Measurements from ENCODE around the gene SEPTIN2. TPM values are rescaled to one million over a fixed set of nuclear protein-coding genes. Genes with fewer than 3 reads are reported as not detected.

Gene SEPTIN2
- polyA plus RNA-seq, 1 donor (not counting 4 experiments of a cell fraction or from before 2014, with no cell fraction given), result 644 TPM

- dilution Hi-C loops (cut with MboI; ENCODE audit: extremely low pct_ligation_motif_present, low sequenced_read_pairs), result no loop called here
- Histone ChIP-seq H3K9me1 (ENCODE audit: control insufficient read depth, extremely low read depth, insufficient read depth, low read length) (peaks cover 12% of the 10 kb centered on the region), H3K27me3 (ENCODE audit: control insufficient read depth, extremely low read depth, insufficient read depth, low read length) (no peaks in the 10 kb centered on the region), H4K20me1 (ENCODE audit: control insufficient read depth, extremely low read depth, insufficient read depth, low read length) (peaks cover 48% of the 10 kb centered on the region), H3K79me2 (ENCODE audit: control insufficient read depth, insufficient read depth, low read length) (peaks cover 86% of the 10 kb centered on the region), H3K4me2 (ENCODE audit: control insufficient read depth, extremely low read depth, insufficient read depth, low read depth, low read length) (peak overlapping the region; percentile 95), H3K9ac (ENCODE audit: control insufficient read depth, extremely low read depth, insufficient read depth, low read length) (no peak overlapping the region), H3K4me1 (ENCODE audit: control insufficient read depth, extremely low read depth, insufficient read depth, low read length) (peaks cover 29% of the 10 kb centered on the region), H3K27ac (ENCODE audit: control insufficient read depth, insufficient read depth, low read length) (no peak overlapping the region), H3K36me3 (ENCODE audit: control insufficient read depth in 2 of 2, extremely low read depth in 1 of 2, insufficient read depth in 2 of 2, low read length in 2 of 2) (peaks cover 22 to 34% of the 10 kb centered on the region in 2 experiments), H2AFZ (ENCODE audit: control insufficient read depth, low read length) (no peak overlapping the region), H3K4me3 (ENCODE audit: control insufficient read depth in 2 of 3, extremely low read depth in 1 of 3, insufficient read depth in 2 of 3, low read depth in 1 of 3, low read length in 3 of 3) (no peak overlapping the region), H3K9me3 (ENCODE audit: control insufficient read depth, low read depth, low read length) (no peaks in the 10 kb centered on the region)
- TF ChIP-seq CTCF (optimal IDR thresholded peaks at IDR 0.05 in 1 of 3, IDR thresholded peaks at IDR 0.05 in 1 of 3, conservative IDR thresholded peaks at IDR 0.05 in 1 of 3; ENCODE audit: extremely low read depth in 1 of 3, insufficient read depth in 2 of 3, low read length in 3 of 3) (no peak), EZH2 (IDR thresholded peaks at IDR 0.05; ENCODE audit: low read length) (no peak)
- no peak for FAIRE-seq
- DNase-seq (ENCODE audit: low read depth, low spot score), result no peak
Measured at GRCh38 chr2:241269707-241270520, 45.8 kb upstream of the SEPTIN2 start.

- H3K9me1 ChIP-seq (ENCODE audit: control insufficient read depth, extremely low read depth, insufficient read depth, low read length), result peaks cover 12% of the 10 kb centered on the region
Measured at GRCh38 chr2:241270531-241270930, 45.2 kb upstream of the SEPTIN2 start.

More at GRCh38 chr2:241270531-241270930, 45.2 kb upstream of the SEPTIN2 start:
- H4K20me1 ChIP-seq (ENCODE audit: control insufficient read depth, extremely low read depth, insufficient read depth, low read length), result peaks cover 45% of the 10 kb centered on the region
- H2AFZ ChIP-seq (ENCODE audit: control insufficient read depth, low read length), result no peak overlapping the region
- peaks cover 29% of the 10 kb centered on the region for H3K4me1 ChIP-seq (ENCODE audit: control insufficient read depth, extremely low read depth, insufficient read depth, low read length)
- peak overlapping the region; percentile 95 for H3K4me2 ChIP-seq (ENCODE audit: control insufficient read depth, extremely low read depth, insufficient read depth, low read depth, low read length)
- peaks cover 19 to 32% of the 10 kb centered on the region in 2 experiments for H3K36me3 ChIP-seq (ENCODE audit: control insufficient read depth in 2 of 2, extremely low read depth in 1 of 2, insufficient read depth in 2 of 2, low read length in 2 of 2)
- peak overlapping the region; percentile 79 for H3K9ac ChIP-seq (ENCODE audit: control insufficient read depth, extremely low read depth, insufficient read depth, low read length)
- peak overlapping the region; percentile 56 for H3K27ac ChIP-seq (ENCODE audit: control insufficient read depth, insufficient read depth, low read length)
- peak overlapping the region; percentile 53 to 82 (median 74) for H3K4me3 ChIP-seq (ENCODE audit: control insufficient read depth in 2 of 3, extremely low read depth in 1 of 3, insufficient read depth in 2 of 3, low read depth in 1 of 3, low read length in 3 of 3)
- DNase-seq (ENCODE audit: low read depth, low spot score) (no peak), FAIRE-seq (no peak)
- dilution Hi-C loops (cut with MboI; ENCODE audit: extremely low pct_ligation_motif_present, low sequenced_read_pairs), result no loop called here
- no peaks in the 10 kb centered on the region for H3K9me3 ChIP-seq (ENCODE audit: control insufficient read depth, low read depth, low read length)
- H3K79me2 ChIP-seq (ENCODE audit: control insufficient read depth, insufficient read depth, low read length), result peaks cover 88% of the 10 kb centered on the region
- H3K27me3 ChIP-seq (ENCODE audit: control insufficient read depth, extremely low read depth, insufficient read depth, low read length), result no peaks in the 10 kb centered on the region
- TF ChIP-seq CTCF (optimal IDR thresholded peaks at IDR 0.05 in 1 of 3, IDR thresholded peaks at IDR 0.05 in 1 of 3, conservative IDR thresholded peaks at IDR 0.05 in 1 of 3; ENCODE audit: extremely low read depth in 1 of 3, insufficient read depth in 2 of 3, low read length in 3 of 3), result no peak
- TF ChIP-seq EZH2 (IDR thresholded peaks at IDR 0.05; ENCODE audit: low read length), result no peak
